ENCODE results near the gene THEM4. TPM values are rescaled to one million over a fixed set of nuclear protein-coding genes. Genes with fewer than 3 reads are reported as not detected.

Gene THEM4
- total and polyA plus RNA-seq, 8 donors, result 6.1 to 27.8 (median 8.4) TPM

DNA sequence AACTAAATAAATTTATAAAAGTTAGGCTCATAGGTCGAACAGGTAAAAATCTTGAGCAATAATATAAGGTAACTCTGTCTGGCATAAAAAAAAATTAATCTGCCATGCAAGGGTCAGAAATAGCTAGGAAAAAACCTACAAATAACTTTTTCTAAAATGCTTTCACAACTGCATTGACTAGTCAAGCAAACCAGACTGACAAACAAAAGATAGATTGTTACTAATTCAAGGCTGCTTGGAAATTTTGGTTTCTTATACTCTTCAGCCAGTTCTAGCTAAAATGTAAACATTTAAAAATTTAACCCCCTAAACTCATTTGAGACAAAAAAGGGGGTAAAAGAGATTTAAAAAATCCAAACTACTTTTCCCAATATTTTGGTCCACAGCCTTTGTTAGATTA lies 43.5 kb upstream of the THEM4 start:
- no peak for ATAC-seq
- Histone ChIP-seq H3K27me3 (no peaks in the 10 kb centered on the region), H3K36me3 (no peaks in the 10 kb centered on the region), H3K27ac (peak overlapping the region in 1 of 4 donors; percentile 37), H3K4me1 (no peaks in the 10 kb centered on the region), H3K4me3 (no peak overlapping the region), H3K9me3 (no peaks in the 10 kb centered on the region)
- 40 to 41% methylated on average over 1 of the region's 1 CpG for WGBS, 2 donors
- FAIRE-seq, result no peak
- no peak for DNase-seq
- TF ChIP-seq, protein P1, sequence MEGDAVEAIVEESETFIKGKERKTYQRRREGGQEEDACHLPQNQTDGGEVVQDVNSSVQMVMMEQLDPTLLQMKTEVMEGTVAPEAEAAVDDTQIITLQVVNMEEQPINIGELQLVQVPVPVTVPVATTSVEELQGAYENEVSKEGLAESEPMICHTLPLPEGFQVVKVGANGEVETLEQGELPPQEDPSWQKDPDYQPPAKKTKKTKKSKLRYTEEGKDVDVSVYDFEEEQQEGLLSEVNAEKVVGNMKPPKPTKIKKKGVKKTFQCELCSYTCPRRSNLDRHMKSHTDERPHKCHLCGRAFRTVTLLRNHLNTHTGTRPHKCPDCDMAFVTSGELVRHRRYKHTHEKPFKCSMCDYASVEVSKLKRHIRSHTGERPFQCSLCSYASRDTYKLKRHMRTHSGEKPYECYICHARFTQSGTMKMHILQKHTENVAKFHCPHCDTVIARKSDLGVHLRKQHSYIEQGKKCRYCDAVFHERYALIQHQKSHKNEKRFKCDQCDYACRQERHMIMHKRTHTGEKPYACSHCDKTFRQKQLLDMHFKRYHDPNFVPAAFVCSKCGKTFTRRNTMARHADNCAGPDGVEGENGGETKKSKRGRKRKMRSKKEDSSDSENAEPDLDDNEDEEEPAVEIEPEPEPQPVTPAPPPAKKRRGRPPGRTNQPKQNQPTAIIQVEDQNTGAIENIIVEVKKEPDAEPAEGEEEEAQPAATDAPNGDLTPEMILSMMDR (IDR thresholded peaks at IDR 0.05), result no peak
- intact Hi-C loops (cut with DNase I), result no loop called here

GRCh38 chr1:151949371-151950193 lies 40.3 kb upstream of the THEM4 start:
- no peak overlapping the region for H3K4me3 ChIP-seq
- ATAC-seq (no peak), DNase-seq (peak in 1 of 6 donors; percentile 50), FAIRE-seq (no peak)
- H3K27me3 ChIP-seq, result no peaks in the 10 kb centered on the region
- no peaks in the 10 kb centered on the region for H3K9me3 ChIP-seq
- TF ChIP-seq, protein P1 (IDR thresholded peaks at IDR 0.05), result no peak
- no peak overlapping the region for H3K27ac ChIP-seq
- WGBS, 2 donors, result 73 to 76% methylated on average over 18 of the region's 18 CpGs
- intact Hi-C loops (cut with DNase I), result no loop called here
- H3K36me3 ChIP-seq, result no peaks in the 10 kb centered on the region
- H3K4me1 ChIP-seq, result peaks cover 0 to 7% (median 0%) of the 10 kb centered on the region in 3 donors

GRCh38 chr1:151948506-151948905 lies 39.2 kb upstream of the THEM4 start:
- H3K36me3 ChIP-seq, result no peaks in the 10 kb centered on the region
- H3K27me3 ChIP-seq, result no peaks in the 10 kb centered on the region
- ATAC-seq (no peak), FAIRE-seq (no peak), DNase-seq (no peak)
- TF ChIP-seq, protein P1 (IDR thresholded peaks at IDR 0.05), result no peak
- no peaks in the 10 kb centered on the region for H3K9me3 ChIP-seq
- H3K4me3 ChIP-seq, result no peak overlapping the region
- intact Hi-C loops (cut with DNase I), result no loop called here
- WGBS, 2 donors, result 63 to 68% methylated on average over 1 of the region's 1 CpG
- peaks cover 0 to 13% (median 0%) of the 10 kb centered on the region in 3 donors for H3K4me1 ChIP-seq
- no peak overlapping the region for H3K27ac ChIP-seq

DNA sequence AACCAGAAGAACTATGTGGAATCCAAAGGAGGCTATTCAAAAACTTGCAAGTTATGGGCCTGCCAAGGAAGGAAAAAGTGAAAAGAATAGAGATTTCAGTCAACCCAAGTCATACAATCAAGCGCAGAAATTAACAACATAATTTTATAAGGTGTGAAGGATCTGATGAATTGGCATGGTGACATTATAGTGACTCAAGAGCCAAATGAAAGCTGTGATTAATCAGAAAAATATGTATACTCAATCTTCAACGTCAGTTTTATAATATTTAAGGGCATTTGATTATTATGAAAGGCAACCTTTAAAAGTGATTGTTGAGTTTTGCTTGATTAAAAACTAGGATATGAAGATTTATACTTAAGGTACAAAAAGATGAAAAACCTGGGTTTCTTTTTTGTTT lies 37.8 kb upstream of the THEM4 start:
- no peak for FAIRE-seq
- TF ChIP-seq, protein P1 (IDR thresholded peaks at IDR 0.05), result no peak
- H3K27ac ChIP-seq, result no peak overlapping the region
- no peaks in the 10 kb centered on the region for H3K9me3 ChIP-seq
- H3K36me3 ChIP-seq, result no peaks in the 10 kb centered on the region
- no peak for DNase-seq
- no peak for ATAC-seq
- 72 to 79% methylated on average over 2 of the region's 2 CpGs for WGBS, 2 donors
- peaks cover 0 to 13% (median 0%) of the 10 kb centered on the region in 3 donors for H3K4me1 ChIP-seq
- no peaks in the 10 kb centered on the region for H3K27me3 ChIP-seq
- H3K4me3 ChIP-seq, result no peak overlapping the region
- intact Hi-C loops (cut with DNase I), result no loop called here
